RWPE1 (cell line): Measurements from ENCODE around the gene CRELD2.

Source experiments
- CTCF ChIA-PET: fragments of 350-600 bp; sonication (Branson Sonifier 250); formaldehyde crosslinking; extraction: SDS; loops from one replicate; lab custom pipeline; 2021; lab: Yijun Ruan, JAX
- POLR2A ChIA-PET: fragments of 400-600 bp; formaldehyde crosslinking; extraction: SDS; loops from one replicate; lab custom pipeline; 2020; ENCODE audit warnings: antibody characterized with exemption; ENCODE audit not compliant: low non-redundant PET; lab: Yijun Ruan, JAX
- DNase-seq: peaks from one replicate; pipeline ENCODE4 v3.0.0; 2012; ENCODE audit warnings: low spot score
- H3K27ac ChIP-seq: fragments of 450-650 bp; 2 replicates; pipeline ENCODE4 v1.5.1; 2017
- TF ChIP-seq, protein P1 (sequence below): fragments of 450-650 bp; conservative IDR thresholded peaks from 2 replicates; pipeline ENCODE4 v1.5.1; 2017; ENCODE audit warnings: low read depth, mild to moderate bottlenecking

CRELD2 gene

DNA sequence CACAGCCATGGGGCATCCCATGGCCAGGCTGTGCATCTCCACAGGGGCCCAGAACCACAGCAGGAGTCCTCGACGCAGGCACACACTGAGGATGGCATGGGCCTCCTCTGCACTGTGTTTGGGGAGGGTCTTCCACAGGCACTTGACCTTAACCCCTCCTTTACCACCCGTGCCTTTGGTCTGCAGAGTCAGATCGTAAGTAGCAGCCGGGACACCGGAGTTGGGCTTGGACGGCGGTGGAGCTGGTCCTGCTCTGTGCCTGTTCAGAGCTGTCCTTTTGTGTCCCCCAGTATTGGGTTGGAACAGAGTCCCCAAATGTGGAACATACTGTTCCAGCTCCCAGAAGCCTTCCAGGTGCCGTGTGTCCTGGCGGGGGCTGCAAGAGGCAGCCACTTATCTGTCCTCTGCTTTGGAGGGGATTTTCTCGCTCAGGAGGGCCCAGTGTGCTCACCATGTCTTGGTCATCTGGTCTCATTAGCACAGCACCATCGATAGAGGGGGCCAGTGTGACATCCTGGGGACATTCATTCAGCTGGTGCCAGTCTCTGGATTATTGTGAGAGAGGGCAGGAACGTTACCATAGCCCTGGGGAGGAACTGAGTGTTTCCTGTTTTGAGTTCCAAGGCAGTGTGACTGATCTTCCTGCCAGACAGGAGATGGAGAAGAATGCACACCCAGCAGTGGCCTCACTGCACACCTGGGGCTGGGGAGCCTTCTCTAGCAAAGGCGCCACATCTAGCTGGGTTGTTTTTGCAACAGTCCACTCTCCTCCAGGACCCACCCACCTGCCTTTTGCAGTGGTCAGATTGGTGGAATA is 12.4 kb downstream of the CRELD2 start:
- peak overlapping the region; percentile 90 for H3K27ac ChIP-seq
- ChIA-PET CTCF (interaction anchor here (0.6 to 2.0 kb wide), 8 partner anchors 21 to 294 kb away, joined by 3 to 12 read pairs (median 4); no protein-coding TSS in a partner anchor), POLR2A (interaction anchor here (0.7 kb wide), 1 partner anchor 31 kb away, joined by 3 read pairs; no protein-coding TSS in a partner anchor)
- no peak for DNase-seq
- TF ChIP-seq, protein P1, sequence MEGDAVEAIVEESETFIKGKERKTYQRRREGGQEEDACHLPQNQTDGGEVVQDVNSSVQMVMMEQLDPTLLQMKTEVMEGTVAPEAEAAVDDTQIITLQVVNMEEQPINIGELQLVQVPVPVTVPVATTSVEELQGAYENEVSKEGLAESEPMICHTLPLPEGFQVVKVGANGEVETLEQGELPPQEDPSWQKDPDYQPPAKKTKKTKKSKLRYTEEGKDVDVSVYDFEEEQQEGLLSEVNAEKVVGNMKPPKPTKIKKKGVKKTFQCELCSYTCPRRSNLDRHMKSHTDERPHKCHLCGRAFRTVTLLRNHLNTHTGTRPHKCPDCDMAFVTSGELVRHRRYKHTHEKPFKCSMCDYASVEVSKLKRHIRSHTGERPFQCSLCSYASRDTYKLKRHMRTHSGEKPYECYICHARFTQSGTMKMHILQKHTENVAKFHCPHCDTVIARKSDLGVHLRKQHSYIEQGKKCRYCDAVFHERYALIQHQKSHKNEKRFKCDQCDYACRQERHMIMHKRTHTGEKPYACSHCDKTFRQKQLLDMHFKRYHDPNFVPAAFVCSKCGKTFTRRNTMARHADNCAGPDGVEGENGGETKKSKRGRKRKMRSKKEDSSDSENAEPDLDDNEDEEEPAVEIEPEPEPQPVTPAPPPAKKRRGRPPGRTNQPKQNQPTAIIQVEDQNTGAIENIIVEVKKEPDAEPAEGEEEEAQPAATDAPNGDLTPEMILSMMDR = peak; percentile 63

DNA sequence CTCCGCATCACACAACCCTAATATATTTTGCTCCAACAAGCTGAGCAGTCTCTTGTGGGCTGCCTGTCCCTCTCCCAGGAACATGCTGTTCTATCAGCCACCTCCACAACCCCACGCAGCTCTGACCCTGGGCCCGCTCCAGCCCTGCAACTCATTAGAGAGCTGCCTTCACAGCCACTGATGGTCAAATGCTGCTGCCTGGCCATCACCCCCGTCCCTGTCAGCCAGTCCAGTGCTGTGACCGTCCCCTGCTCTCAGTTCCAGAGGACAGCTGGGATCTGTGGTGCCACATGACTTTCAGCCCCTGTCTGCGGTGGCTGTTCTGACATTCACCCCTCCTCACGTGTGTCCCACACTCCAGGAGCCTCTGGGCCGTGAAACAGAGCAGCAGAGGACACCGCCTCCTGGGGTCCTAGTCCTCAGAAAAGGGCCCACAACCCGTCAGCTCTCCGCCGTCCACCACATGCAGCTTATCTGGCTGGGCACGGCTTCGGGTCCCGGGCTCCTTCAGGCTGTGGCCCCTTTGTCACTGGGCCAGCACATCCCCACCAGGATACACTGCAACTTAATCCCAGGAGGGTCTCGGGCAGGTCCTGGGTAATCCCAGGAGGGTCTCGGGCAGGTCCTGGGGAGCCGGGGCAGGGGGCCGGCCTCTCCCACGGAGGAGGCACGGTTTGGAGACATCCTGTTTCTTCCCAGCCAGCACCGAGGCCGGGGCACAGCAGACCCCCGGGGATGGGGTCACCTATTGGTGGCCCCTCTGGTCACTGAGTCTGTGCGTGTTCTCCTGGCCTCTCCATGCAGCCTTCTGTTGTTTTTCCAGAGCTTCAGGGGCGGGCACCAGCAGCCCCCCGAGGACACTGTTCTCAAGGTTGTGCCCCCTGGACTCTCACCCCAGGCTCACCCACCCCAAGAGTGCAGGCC is 15.1 kb downstream of the CRELD2 start:
- TF ChIP-seq, protein P1 = no peak
- ChIA-PET POLR2A (interaction anchor here (0.8 kb wide), 1 partner anchor 97 kb away, joined by 3 read pairs; no protein-coding TSS in a partner anchor), CTCF (interaction anchor here (0.7 to 1.4 kb wide), 2 partner anchors 97 to 144 kb away, joined by 4 to 6 read pairs; no protein-coding TSS in a partner anchor)
- DNase-seq = no peak
- peak overlapping the region; percentile 90 for H3K27ac ChIP-seq

DNA sequence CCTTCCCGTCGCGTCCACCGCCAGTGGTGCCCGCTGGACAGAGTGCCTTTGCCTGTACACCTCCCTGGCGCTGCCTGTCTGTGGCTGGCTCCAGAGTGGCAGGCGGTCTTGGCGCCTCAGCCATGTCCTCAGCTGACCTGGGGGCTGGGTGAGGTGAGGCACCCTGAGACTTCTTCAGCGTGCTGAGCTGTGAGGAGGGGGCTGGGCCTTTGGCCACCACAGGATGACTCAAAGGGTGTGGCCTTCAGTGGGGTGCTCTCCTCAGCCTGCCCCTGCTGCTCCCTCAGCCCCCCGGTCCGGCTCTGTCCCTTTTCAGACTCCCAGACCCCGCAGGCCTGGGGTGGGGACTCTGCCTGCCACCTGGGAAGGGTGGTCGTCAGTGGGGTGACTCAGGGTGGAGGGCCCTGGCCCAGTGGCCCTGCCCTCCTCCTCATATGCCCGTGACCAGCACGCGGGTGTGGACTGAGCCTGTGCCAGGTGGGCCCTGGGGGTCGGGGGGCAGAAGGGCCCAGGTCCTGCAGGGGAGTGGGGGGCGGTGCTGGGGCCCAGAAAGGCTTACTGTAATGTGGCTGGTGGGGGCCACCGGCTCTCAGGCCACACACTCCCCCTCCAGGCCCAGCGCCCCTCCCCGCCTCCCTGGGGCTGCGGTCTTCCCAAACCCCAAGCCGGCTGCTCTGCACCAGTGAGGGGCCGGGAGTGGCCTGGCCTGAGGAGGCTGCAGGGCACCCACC is 15.9 kb downstream of the CRELD2 start:
- no peak for DNase-seq
- ChIA-PET POLR2A (no interaction called here), CTCF (no interaction called here)
- peak overlapping the region; percentile 90 for H3K27ac ChIP-seq
- TF ChIP-seq, protein P1 = no peak

DNA sequence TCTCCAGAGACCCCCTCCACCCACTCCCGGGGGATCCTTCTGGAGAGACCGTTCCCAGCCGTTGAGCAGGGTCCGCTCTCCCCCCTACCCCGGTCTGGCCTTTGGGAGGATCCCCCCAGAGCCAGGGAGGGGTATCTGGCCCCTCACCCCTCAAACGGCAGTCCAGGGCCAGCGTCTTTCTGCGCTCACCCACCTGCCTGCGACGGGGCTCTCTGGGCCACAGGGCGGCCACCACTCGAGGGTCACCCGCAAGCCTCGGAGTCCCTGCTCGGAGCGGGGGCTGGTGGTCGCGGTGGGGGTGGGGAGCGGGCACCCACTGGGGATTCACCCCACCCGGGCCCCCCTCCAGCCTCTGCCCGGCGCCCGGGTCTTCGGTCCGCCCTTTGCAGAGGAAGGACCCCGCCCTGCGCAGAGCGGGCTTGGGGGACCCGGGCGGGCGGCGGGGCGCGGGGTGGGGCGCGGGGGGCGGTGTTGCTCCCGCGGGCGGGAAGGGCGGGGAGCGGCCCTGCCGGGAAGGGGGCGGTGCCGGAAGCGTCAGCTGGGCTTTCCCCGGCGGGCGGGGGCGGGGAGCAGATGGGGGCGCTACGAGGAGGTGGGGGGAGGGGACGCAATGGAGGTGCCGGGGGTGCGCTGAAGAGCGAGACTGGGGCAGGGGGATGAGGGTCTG is 16.6 kb downstream of the CRELD2 start:
- TF ChIP-seq, protein P1 = no peak
- H3K27ac ChIP-seq = peak overlapping the region; percentile 90
- ChIA-PET POLR2A (interaction anchor here (1.7 kb wide), 1 partner anchor 16 kb away, joined by 10 read pairs; no protein-coding TSS in a partner anchor), CTCF (no interaction called here)
- peak; percentile 41 for DNase-seq

DNA sequence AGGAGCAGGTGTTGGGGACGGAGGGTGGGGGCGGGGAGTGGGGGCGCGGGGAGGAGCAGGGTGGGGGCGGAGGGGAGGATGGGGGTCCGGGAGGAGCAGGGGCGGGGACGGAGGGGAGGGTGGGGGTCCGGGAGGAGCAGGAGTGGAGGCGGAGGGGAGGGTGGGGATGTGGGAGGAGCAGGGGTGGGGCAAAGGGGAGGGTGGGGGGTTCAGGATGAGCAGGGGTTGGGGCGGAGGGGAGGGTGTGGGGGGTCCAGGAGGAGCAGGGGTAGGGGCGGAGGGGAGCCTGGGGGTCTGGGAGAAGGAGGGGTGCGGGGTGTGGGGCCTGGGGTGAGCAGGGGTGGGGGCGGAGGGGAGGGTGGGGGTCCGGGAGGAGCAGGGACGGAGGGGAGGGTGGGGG is 17.1 kb downstream of the CRELD2 start:
- ChIA-PET CTCF (no interaction called here), POLR2A (interaction anchor here (0.8 to 1.7 kb wide), 3 partner anchors 11 to 27 kb away, joined by 3 to 10 read pairs (median 4); no protein-coding TSS in a partner anchor)
- no peak for DNase-seq
- peak overlapping the region; percentile 83 for H3K27ac ChIP-seq
- TF ChIP-seq, protein P1 = no peak
